GM23248 (cell line): Measurements from ENCODE around the gene DIP2C. TPM values are rescaled to one million over a fixed set of nuclear protein-coding genes. Genes with fewer than 3 reads are reported as not detected.
"Not testable (repeated sequence)": the region's sequence is repeated elsewhere in the genome, so short reads cannot be mapped to it uniquely, and the experiment has no call there.

ENCODE experiments used
- DNase-seq: peaks from one replicate; pipeline ENCODE4 v3.0.0-alpha.2; 2015
- H2AFZ ChIP-seq: fragments of 200-600 bp; sonication (generic); 2 replicates; pipeline ENCODE4 v1.6.1; 2016; ENCODE audit warnings: antibody characterized with exemption
- H3F3A ChIP-seq: fragments of 200-600 bp; sonication (generic); 2 replicates; pipeline ENCODE4 v1.6.1; 2016; ENCODE audit warnings: mild to moderate bottlenecking, antibody characterized with exemption, mixed run types; ENCODE audit not compliant: insufficient read depth
- H3K27ac ChIP-seq: fragments of 200-600 bp; sonication (generic); 2 replicates; pipeline ENCODE4 v1.5.1; 2016; ENCODE audit warnings: mild to moderate bottlenecking
- H3K27me3 ChIP-seq: fragments of 200-600 bp; sonication (generic); replicated peaks from 2 replicates; pipeline ENCODE4 v1.6.1; 2016; ENCODE audit warnings: mild to moderate bottlenecking; ENCODE audit not compliant: insufficient read depth
- H3K36me3 ChIP-seq: fragments of 200-600 bp; sonication (generic); 2 replicates; pipeline ENCODE4 v1.6.1; 2016; ENCODE audit warnings: low read depth, mild to moderate bottlenecking
- H3K4me1 ChIP-seq: fragments of 200-600 bp; sonication (generic); 2 replicates; pipeline ENCODE4 v1.6.1; 2016; ENCODE audit warnings: mild to moderate bottlenecking; ENCODE audit not compliant: insufficient read depth
- H3K4me2 ChIP-seq: fragments of 200-600 bp; sonication (generic); one replicate; pipeline ENCODE4 v1.6.1; 2016; ENCODE audit warnings: mild to moderate bottlenecking; ENCODE audit not compliant: unreplicated experiment
- H3K4me3 ChIP-seq: fragments of 200-600 bp; sonication (generic); 2 replicates; pipeline ENCODE4 v1.5.1; 2016; ENCODE audit warnings: mild to moderate bottlenecking
- H3K79me2 ChIP-seq: fragments of 200-600 bp; sonication (generic); 2 replicates; pipeline ENCODE4 v1.6.1; 2016; ENCODE audit warnings: mild to moderate bottlenecking; ENCODE audit not compliant: insufficient read depth
- H3K9ac ChIP-seq: fragments of 200-600 bp; sonication (generic); 2 replicates; pipeline ENCODE4 v1.6.1; 2016; ENCODE audit warnings: mild to moderate bottlenecking
- H3K9me2 ChIP-seq: fragments of 200-600 bp; sonication (generic); 2 replicates; pipeline ENCODE4 v1.6.1; 2016; ENCODE audit warnings: mixed run types, mild to moderate bottlenecking, moderate library complexity; ENCODE audit not compliant: insufficient read depth
- H3K9me3 ChIP-seq: fragments of 200-600 bp; sonication (generic); one replicate; pipeline ENCODE4 v1.6.1; 2017; ENCODE audit warnings: low read depth
- H4K20me1 ChIP-seq: fragments of 200-600 bp; sonication (generic); 2 replicates; pipeline ENCODE4 v1.6.0; 2016; ENCODE audit not compliant: insufficient read depth
- EZH2 ChIP-seq: fragments of 200-600 bp; sonication (generic); IDR thresholded peaks from 2 replicates; pipeline ENCODE4 v1.6.1; 2018; ENCODE audit warnings: antibody characterized with exemption, mild to moderate bottlenecking; ENCODE audit not compliant: insufficient read depth, poor library complexity, severe bottlenecking
- EZH2phosphoT487 ChIP-seq: fragments of 200-600 bp; sonication (generic); IDR thresholded peaks from 2 replicates; pipeline ENCODE4 v1.6.1; 2018; ENCODE audit warnings: antibody characterized with exemption, moderate library complexity, mild to moderate bottlenecking, low read depth; ENCODE audit not compliant: insufficient read depth
- WGBS, 2 experiments: methylation state at CpG; one replicate each; pipeline ENCODE4 v1.1.6; 2015 to 2017; ENCODE audit warnings: low lambda C conversion rate in 2 of 2, low coverage in 1 of 2; ENCODE audit errors: missing lambda C conversion rate in 2 of 2; 5-methylcytosine and 5-hydroxymethylcytosine counted together
- in situ Hi-C: fragments of 300-500 bp; cut with MboI; formaldehyde crosslinking; loops from 2 replicates; pipeline ENCODE4 v1.15.0; 2020
- polyA plus RNA-seq: library from polyadenylated mRNA; unstranded; fragments of >200 nt; fragmentation: Nextera tagmentation; extraction: Ambion mirVana; gene quantifications from 2 replicates; pipeline ENCODE4 v1.2.1, GENCODE V29; 2016
- total RNA-seq: library from RNA; depleted of rRNA; stranded (reverse); fragments of >200 nt; shearing (Covaris generic); gene quantifications from 2 replicates; pipeline ENCODE4 v1.2.3, GENCODE V29; 2014

DIP2C gene
- total and polyA plus RNA-seq, 2 experiments from 2014 or later: 12.0 to 13.1 TPM

DNA sequence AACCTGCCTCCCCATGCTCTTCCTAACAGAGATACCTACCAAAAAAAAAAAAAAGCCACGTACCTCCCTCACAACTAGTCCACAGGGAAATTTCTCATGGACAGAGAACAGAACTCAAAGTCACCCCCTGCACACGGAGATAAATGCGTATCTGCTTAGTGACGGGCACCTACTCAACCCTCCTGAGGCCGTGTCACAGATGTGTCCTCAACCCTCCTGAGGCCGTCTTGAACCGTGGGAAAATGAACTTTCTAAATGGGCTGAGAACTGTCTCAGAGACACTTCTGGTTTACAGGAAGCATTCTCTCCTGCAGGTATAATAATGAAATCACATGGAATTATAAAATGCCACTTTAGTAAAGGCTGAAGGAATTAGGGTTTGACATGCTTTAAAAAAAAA lies 155.9 kb downstream of the DIP2C start:
- Histone ChIP-seq H3K9ac (no peak overlapping the region), H3K27ac (no peak overlapping the region), H3K4me3 (no peak overlapping the region), H3F3A (no peaks in the 10 kb centered on the region), H3K9me3 (no peaks in the 10 kb centered on the region), H3K27me3 (no peaks in the 10 kb centered on the region), H3K4me2 (no peak overlapping the region), H3K4me1 (peaks cover 9% of the 10 kb centered on the region), H2AFZ (no peak overlapping the region), H3K79me2 (peaks cover 96% of the 10 kb centered on the region), H4K20me1 (peaks cover 13% of the 10 kb centered on the region; the same call in 1 of the 2 replicates), H3K9me2 (no peaks in the 10 kb centered on the region), H3K36me3 (no peaks in the 10 kb centered on the region)
- WGBS, 2 experiments: 74 to 90% methylated on average over 7 of the region's 7 CpGs
- TF ChIP-seq EZH2 (no peak), EZH2phosphoT487 (no peak)
- no peak for DNase-seq
- in situ Hi-C loops: no loop called here

DNA sequence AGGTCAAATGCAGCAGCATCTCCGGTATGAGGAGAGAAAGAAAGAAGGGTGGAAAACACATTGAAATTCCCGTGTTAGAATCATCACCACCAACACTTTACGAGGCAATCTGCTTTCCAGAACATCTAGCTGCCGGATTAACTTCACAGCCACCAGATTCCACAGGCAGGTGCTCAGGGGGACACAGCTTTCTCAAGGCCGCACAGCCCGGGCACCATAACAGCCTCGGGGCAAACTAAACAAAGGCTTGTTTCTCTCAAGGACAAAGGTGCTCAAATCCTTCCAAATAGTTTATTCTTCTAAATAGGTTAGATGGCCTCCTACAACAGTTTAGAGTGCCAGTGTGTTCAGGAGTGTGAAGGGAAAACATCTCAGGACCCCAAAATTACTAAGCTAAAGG lies 156.3 kb downstream of the DIP2C start:
- no peaks in the 10 kb centered on the region for H3K36me3 ChIP-seq
- H2AFZ ChIP-seq: no peak overlapping the region
- in situ Hi-C loops: no loop called here
- H3K9me3 ChIP-seq: no peaks in the 10 kb centered on the region
- H3K4me1 ChIP-seq: peaks cover 9% of the 10 kb centered on the region
- no peaks in the 10 kb centered on the region for H3K27me3 ChIP-seq
- no peak for TF ChIP-seq EZH2phosphoT487
- TF ChIP-seq EZH2: no peak
- no peaks in the 10 kb centered on the region for H3K9me2 ChIP-seq
- no peak overlapping the region for H3K4me3 ChIP-seq
- no peak overlapping the region for H3K4me2 ChIP-seq
- no peak for DNase-seq
- no peak overlapping the region for H3K9ac ChIP-seq
- WGBS, 2 experiments: 94 to 98% methylated on average over 7 of the region's 7 CpGs
- peaks cover 9% of the 10 kb centered on the region; the same call in 1 of the 2 replicates for H4K20me1 ChIP-seq
- no peak overlapping the region for H3K27ac ChIP-seq
- H3F3A ChIP-seq: no peaks in the 10 kb centered on the region
- peaks cover 96% of the 10 kb centered on the region for H3K79me2 ChIP-seq

DNA sequence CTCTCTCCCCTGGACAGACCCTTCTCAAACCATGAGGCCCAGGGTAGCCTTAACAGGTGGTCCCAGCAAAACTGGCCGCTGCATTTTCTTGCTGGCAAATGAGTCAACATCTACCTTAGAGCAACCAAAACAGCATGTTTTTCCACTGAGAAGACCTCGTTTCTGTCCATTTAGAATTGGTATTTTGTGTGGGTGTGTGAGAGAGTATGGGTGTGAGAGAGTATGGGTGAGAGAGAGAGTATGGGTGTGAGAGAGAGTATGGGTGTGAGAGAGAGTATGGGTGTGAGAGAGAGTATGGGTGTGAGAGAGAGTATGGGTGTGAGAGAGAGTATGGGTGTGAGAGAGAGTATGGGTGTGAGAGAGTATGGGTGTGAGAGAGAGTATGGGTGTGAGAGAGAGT lies 157.1 kb downstream of the DIP2C start:
- H3K9me2 ChIP-seq, H3K9me3 ChIP-seq, H3K27me3 ChIP-seq, H3K4me3 ChIP-seq, H2AFZ ChIP-seq, H3F3A ChIP-seq, H3K36me3 ChIP-seq, H3K9ac ChIP-seq, H3K27ac ChIP-seq, DNase-seq, H3K4me1 ChIP-seq, H3K4me2 ChIP-seq, in situ Hi-C loops: not testable (repeated sequence)
- WGBS, 2 experiments: 67 to 71% methylated on average over 2 of the region's 2 CpGs
- peaks cover 96% of the 10 kb centered on the region for H3K79me2 ChIP-seq
- peaks cover 10% of the 10 kb centered on the region; the same call in 1 of the 2 replicates for H4K20me1 ChIP-seq

GRCh38 chr10:531541-531940 lies 157.9 kb downstream of the DIP2C start:
- H3K9me3 ChIP-seq: no peaks in the 10 kb centered on the region
- WGBS, 2 experiments: 74 to 77% methylated on average over 18 of the region's 18 CpGs
- H3K79me2 ChIP-seq: peaks cover 96% of the 10 kb centered on the region

GRCh38 chr10:530717-531116 lies 158.8 kb downstream of the DIP2C start:
- Histone ChIP-seq H3K79me2 (peaks cover 96% of the 10 kb centered on the region), H4K20me1 (peaks cover 11% of the 10 kb centered on the region; the same call in 1 of the 2 replicates), H3K9ac (no peak overlapping the region), H3K9me3 (no peaks in the 10 kb centered on the region), H3K36me3 (no peaks in the 10 kb centered on the region), H3K4me2 (no peak overlapping the region), H3K27ac (no peak overlapping the region), H2AFZ (no peak overlapping the region), H3K9me2 (no peaks in the 10 kb centered on the region), H3K27me3 (no peaks in the 10 kb centered on the region), H3F3A (no peaks in the 10 kb centered on the region), H3K4me1 (0 out of 2 replicates have a peak, but pooled peaks cover 2% of the 10 kb centered on the region), H3K4me3 (no peak overlapping the region)
- TF ChIP-seq EZH2 (no peak), EZH2phosphoT487 (no peak)
- in situ Hi-C loops: no loop called here
- no peak for DNase-seq
- WGBS, 2 experiments: 78% methylated on average over 16 of the region's 16 CpGs

More at GRCh38 chr10:531541-531940, 157.9 kb downstream of the DIP2C start:
- Histone ChIP-seq H4K20me1 (peaks cover 12% of the 10 kb centered on the region; the same call in 1 of the 2 replicates), H3K36me3 (no peaks in the 10 kb centered on the region), H3K27ac (no peak overlapping the region), H2AFZ (no peak overlapping the region), H3K9ac (no peak overlapping the region), H3K4me2 (no peak overlapping the region), H3K27me3 (no peaks in the 10 kb centered on the region), H3K4me1 (peaks cover 5% of the 10 kb centered on the region), H3K4me3 (no peak overlapping the region), H3K9me2 (no peaks in the 10 kb centered on the region), H3F3A (no peaks in the 10 kb centered on the region)
- DNase-seq: no peak
- in situ Hi-C loops: no loop called here
- no peak for TF ChIP-seq EZH2phosphoT487
- TF ChIP-seq EZH2: no peak
